Liver (tissue), 9 donors: Measurements from ENCODE around the gene FAM13B. TPM values are rescaled to one million over a fixed set of nuclear protein-coding genes. Genes with fewer than 3 reads are reported as not detected.
"Not testable (repeated sequence)": the region's sequence is repeated elsewhere in the genome, so short reads cannot be mapped to it uniquely, and the experiment has no call there.

Experiments used
- DNase-seq: peaks from one replicate; pipeline ENCODE4 v3.0.0-alpha.2; 2017; ENCODE audit warnings: low spot score
- H3K27ac ChIP-seq, 2 donors: one replicate each; pipeline ENCODE4 v1.7.0; 2013; ENCODE audit warnings: inconsistent platforms in 2 of 2, low read length in 2 of 2, control low read depth in 1 of 2, low read depth in 1 of 2, mild to moderate bottlenecking in 1 of 2
- H3K27me3 ChIP-seq, 4 donors: one replicate each; pipeline versions ENCODE4 v1.6.1 to v1.7.0; 2013; ENCODE audit warnings: low read length in 3 of 4, inconsistent platforms in 1 of 4, mild to moderate bottlenecking in 1 of 4, moderate library complexity in 1 of 4; ENCODE audit not compliant: control insufficient read depth in 4 of 4, insufficient read depth in 4 of 4
- H3K36me3 ChIP-seq, 4 donors: one replicate each; pipeline versions ENCODE4 v1.6.1 to v1.7.0; 2013; ENCODE audit warnings: low read length in 3 of 4, mild to moderate bottlenecking in 3 of 4, low read depth in 1 of 4, moderate library complexity in 1 of 4; ENCODE audit not compliant: control insufficient read depth in 4 of 4, insufficient read depth in 3 of 4
- H3K4me1 ChIP-seq, 4 donors: one replicate each; pipeline versions ENCODE4 v1.6.1 to v1.7.0; 2013; ENCODE audit warnings: low read length in 3 of 4, mild to moderate bottlenecking in 3 of 4, moderate library complexity in 1 of 4; ENCODE audit not compliant: control insufficient read depth in 4 of 4, insufficient read depth in 4 of 4
- H3K4me3 ChIP-seq, 3 donors: one replicate each; pipeline versions ENCODE4 v1.6.1 to v1.7.0; 2013; ENCODE audit warnings: low read length in 3 of 3, control low read depth in 1 of 3, low read depth in 1 of 3, mild to moderate bottlenecking in 1 of 3
- H3K9ac ChIP-seq, 2 donors: one replicate each; pipeline ENCODE4 v1.7.0; 2013; ENCODE audit warnings: low read length in 2 of 2, mild to moderate bottlenecking in 2 of 2, moderate library complexity in 2 of 2, control low read depth in 1 of 2, low read depth in 1 of 2
- H3K9me3 ChIP-seq, 4 donors: one replicate each; pipeline versions ENCODE4 v1.6.1 to v1.7.0; 2013; ENCODE audit warnings: low read length in 3 of 4; ENCODE audit not compliant: control insufficient read depth in 4 of 4
- GABPA ChIP-seq, 2 donors: IDR thresholded peaks in 1 of 2; conservative IDR thresholded peaks in 1 of 2; 2 replicates each; pipeline ENCODE4 v1.6.1; 2016; ENCODE audit warnings: antibody characterized with exemption in 2 of 2, mild to moderate bottlenecking in 1 of 2, moderate library complexity in 1 of 2
- HNF4A ChIP-seq, 2 donors: conservative IDR thresholded peaks; 2 replicates each; pipeline ENCODE4 v1.6.1; 2016; ENCODE audit warnings: antibody characterized with exemption in 2 of 2, mild to moderate bottlenecking in 2 of 2
- RAD21 ChIP-seq, 2 donors: IDR thresholded peaks; 2 replicates each; pipeline ENCODE4 v1.6.1; 2016; ENCODE audit warnings: antibody characterized with exemption in 2 of 2, mild to moderate bottlenecking in 2 of 2
- RXRA ChIP-seq, 2 donors: IDR thresholded peaks; 2 replicates each; pipeline ENCODE4 v1.6.1; 2017 to 2018; ENCODE audit warnings: antibody characterized with exemption in 2 of 2, mild to moderate bottlenecking in 1 of 2
- TAF1 ChIP-seq: conservative IDR thresholded peaks from 2 replicates; pipeline ENCODE4 v1.6.1; 2016; ENCODE audit warnings: antibody characterized with exemption, mild to moderate bottlenecking
- YY1 ChIP-seq: IDR thresholded peaks from 2 replicates; pipeline ENCODE4 v1.6.1; 2016; ENCODE audit warnings: antibody characterized with exemption, mild to moderate bottlenecking
- WGBS: extraction: QIAGEN DNeasy Blood & Tissue Kit; methylation state at CpG from one replicate; pipeline ENCODE4 v1.1.7; 2013; 5-methylcytosine and 5-hydroxymethylcytosine counted together
- polyA plus RNA-seq, 2 donors: library from polyadenylated mRNA; stranded (reverse) in 1 of 2; unstranded in 1 of 2; fragments of 200-250 nt in 1 of 2; fragments of >200 nt in 1 of 2; fragmentation: Nextera tagmentation in 1 of 2; extraction: Ambion mirVana in 1 of 2; gene quantifications; one replicate each; pipeline versions ENCODE4 v1.2.1 to v1.2.3, GENCODE V29; 2013 to 2015
- total RNA-seq, 2 donors: library from RNA; depleted of rRNA; stranded (reverse); fragments of >200 nt; gene quantifications; one replicate each; pipeline ENCODE4 v1.2.3, GENCODE V29; 2014
- TF ChIP-seq, protein P1 (sequence below): IDR thresholded peaks from 2 replicates; pipeline ENCODE4 v1.6.1; 2016; ENCODE audit warnings: antibody characterized with exemption
- TF ChIP-seq, protein P2 (sequence below): IDR thresholded peaks from 2 replicates; pipeline ENCODE4 v1.6.1; 2016; ENCODE audit warnings: antibody characterized with exemption, mild to moderate bottlenecking
- TF ChIP-seq, protein P3 (sequence below): IDR thresholded peaks from 2 replicates; pipeline ENCODE4 v1.6.1; 2016; ENCODE audit warnings: antibody characterized with exemption
- TF ChIP-seq, protein P4 (sequence below): IDR thresholded peaks from 2 replicates; pipeline ENCODE4 v1.6.1; 2016; ENCODE audit warnings: antibody characterized with exemption
- donor health status: healthy.
- donor health status: healthy.
- donor health status: healthy.
- donor health status: healthy.
- donor health status: healthy.

Gene FAM13B
- total and polyA plus RNA-seq, 4 donors: 4.3 to 19.0 (median 10.8) TPM

DNA sequence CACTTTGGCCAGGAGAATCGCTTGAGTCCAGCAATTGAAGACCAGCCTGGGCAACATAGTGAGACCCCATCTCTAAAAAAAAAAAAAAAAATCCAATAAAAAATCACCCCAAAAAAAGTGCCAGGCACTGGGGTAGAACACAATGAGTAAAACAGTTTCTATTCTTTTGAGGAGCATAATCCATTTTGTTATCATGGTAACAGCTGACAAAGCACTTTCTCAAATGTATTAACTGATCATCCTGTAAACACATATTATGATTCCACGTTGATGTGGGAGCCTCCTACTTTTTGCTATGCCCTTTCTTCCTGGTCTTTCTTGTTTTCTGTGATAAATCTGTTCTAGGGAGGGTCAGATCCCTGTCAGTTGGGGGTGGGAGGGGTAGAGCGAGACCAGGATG lies 20.7 kb upstream of the FAM13B start:
- Histone ChIP-seq H3K9ac (no peak overlapping the region), H3K27ac (no peak overlapping the region), H3K4me1 (no peaks in the 10 kb centered on the region), H3K4me3 (no peak overlapping the region), H3K9me3 (no peaks in the 10 kb centered on the region), H3K36me3 (no peaks in the 10 kb centered on the region), H3K27me3 (no peaks in the 10 kb centered on the region)
- TF ChIP-seq RXRA (IDR thresholded peaks at IDR 0.05): no peak
- DNase-seq: no peak
- 75% methylated on average over 3 of the region's 3 CpGs for WGBS

DNA sequence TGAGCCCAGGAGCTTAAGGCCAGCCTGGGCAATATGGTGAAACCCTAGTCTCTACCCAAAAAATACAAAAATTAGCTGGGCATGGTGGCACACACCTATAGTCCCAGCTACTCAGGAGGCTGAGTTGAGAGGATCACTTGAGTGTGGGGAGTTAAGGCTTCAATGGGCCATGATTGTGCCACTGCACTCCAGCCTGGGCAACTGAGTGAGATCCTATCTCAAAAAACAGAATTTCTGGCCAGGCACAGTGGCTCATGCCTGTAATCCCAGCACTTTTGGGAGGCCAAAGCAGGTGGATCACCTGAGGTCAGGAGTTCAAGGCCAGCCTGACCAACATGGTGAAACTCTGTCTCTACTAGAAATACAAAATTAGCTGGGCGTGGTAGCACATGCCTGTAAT lies 19.8 kb upstream of the FAM13B start:
- not testable (repeated sequence) for H3K9ac ChIP-seq, DNase-seq, H3K4me1 ChIP-seq, H3K36me3 ChIP-seq, H3K4me3 ChIP-seq, H3K27ac ChIP-seq, H3K27me3 ChIP-seq, H3K9me3 ChIP-seq
- 94% methylated on average over 1 of the region's 1 CpG for WGBS

DNA sequence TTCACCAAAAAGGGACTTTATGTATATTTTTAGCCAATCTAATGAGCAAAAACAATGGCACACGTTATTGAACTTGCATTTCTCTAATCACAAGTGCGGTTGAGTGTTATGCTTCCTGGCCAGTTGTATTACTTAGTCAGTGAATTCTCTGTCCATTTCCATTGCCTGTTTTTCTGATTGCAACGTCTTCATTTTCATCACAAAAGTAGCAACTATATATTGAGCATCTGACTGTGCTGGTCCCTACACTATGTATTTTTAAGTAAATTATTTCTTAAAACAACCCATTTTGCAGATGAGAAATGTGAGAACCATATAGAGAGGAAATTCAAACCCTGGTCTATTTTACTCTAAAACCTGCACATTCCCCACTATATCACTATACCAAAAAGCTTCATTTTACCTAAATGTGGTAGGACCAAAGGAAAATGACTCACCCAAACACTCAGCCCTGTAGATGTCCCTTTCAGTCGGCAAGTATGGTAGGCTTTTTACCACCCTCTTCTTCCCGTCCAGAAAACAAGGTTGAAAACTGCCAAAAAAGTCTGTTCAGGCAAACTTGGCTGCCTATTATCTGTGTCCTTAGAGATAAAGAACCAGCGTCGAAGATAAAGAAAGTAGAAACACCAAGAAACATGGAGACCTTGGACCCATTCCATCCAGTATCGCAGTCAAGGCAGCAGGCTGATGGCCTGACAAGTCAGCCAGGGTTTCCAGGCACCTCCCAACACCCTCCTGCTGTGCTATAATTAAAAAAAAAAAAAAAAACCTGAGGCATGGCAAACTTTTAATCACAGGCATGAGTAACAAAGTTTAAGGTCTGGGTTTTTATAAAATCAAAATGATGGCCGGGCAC lies 18.8 kb upstream of the FAM13B start:
- no peak for DNase-seq
- TF ChIP-seq, protein P1, sequence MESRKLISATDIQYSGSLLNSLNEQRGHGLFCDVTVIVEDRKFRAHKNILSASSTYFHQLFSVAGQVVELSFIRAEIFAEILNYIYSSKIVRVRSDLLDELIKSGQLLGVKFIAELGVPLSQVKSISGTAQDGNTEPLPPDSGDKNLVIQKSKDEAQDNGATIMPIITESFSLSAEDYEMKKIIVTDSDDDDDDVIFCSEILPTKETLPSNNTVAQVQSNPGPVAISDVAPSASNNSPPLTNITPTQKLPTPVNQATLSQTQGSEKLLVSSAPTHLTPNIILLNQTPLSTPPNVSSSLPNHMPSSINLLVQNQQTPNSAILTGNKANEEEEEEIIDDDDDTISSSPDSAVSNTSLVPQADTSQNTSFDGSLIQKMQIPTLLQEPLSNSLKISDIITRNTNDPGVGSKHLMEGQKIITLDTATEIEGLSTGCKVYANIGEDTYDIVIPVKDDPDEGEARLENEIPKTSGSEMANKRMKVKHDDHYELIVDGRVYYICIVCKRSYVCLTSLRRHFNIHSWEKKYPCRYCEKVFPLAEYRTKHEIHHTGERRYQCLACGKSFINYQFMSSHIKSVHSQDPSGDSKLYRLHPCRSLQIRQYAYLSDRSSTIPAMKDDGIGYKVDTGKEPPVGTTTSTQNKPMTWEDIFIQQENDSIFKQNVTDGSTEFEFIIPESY: no peak
- TF ChIP-seq RAD21 (IDR thresholded peaks at IDR 0.05): no peak
- no peak for TF ChIP-seq HNF4A (conservative IDR thresholded peaks at IDR 0.05)
- TF ChIP-seq, protein P2, sequence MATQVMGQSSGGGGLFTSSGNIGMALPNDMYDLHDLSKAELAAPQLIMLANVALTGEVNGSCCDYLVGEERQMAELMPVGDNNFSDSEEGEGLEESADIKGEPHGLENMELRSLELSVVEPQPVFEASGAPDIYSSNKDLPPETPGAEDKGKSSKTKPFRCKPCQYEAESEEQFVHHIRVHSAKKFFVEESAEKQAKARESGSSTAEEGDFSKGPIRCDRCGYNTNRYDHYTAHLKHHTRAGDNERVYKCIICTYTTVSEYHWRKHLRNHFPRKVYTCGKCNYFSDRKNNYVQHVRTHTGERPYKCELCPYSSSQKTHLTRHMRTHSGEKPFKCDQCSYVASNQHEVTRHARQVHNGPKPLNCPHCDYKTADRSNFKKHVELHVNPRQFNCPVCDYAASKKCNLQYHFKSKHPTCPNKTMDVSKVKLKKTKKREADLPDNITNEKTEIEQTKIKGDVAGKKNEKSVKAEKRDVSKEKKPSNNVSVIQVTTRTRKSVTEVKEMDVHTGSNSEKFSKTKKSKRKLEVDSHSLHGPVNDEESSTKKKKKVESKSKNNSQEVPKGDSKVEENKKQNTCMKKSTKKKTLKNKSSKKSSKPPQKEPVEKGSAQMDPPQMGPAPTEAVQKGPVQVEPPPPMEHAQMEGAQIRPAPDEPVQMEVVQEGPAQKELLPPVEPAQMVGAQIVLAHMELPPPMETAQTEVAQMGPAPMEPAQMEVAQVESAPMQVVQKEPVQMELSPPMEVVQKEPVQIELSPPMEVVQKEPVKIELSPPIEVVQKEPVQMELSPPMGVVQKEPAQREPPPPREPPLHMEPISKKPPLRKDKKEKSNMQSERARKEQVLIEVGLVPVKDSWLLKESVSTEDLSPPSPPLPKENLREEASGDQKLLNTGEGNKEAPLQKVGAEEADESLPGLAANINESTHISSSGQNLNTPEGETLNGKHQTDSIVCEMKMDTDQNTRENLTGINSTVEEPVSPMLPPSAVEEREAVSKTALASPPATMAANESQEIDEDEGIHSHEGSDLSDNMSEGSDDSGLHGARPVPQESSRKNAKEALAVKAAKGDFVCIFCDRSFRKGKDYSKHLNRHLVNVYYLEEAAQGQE: no peak
- no peak for TF ChIP-seq GABPA (IDR thresholded peaks at IDR 0.05 in 1 of 2, conservative IDR thresholded peaks at IDR 0.05 in 1 of 2)
- TF ChIP-seq YY1: no peak
- TF ChIP-seq, protein P3, sequence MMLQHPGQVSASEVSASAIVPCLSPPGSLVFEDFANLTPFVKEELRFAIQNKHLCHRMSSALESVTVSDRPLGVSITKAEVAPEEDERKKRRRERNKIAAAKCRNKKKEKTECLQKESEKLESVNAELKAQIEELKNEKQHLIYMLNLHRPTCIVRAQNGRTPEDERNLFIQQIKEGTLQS: no peak
- TF ChIP-seq, protein P4, sequence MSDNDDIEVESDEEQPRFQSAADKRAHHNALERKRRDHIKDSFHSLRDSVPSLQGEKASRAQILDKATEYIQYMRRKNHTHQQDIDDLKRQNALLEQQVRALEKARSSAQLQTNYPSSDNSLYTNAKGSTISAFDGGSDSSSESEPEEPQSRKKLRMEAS: no peak
- TF ChIP-seq TAF1: no peak
- Histone ChIP-seq H3K27me3 (no peaks in the 10 kb centered on the region), H3K9me3 (no peaks in the 10 kb centered on the region), H3K9ac (no peak overlapping the region), H3K4me1 (no peaks in the 10 kb centered on the region), H3K36me3 (no peaks in the 10 kb centered on the region), H3K4me3 (no peak overlapping the region), H3K27ac (no peak overlapping the region)
- WGBS: 68% methylated on average over 9 of the region's 9 CpGs

DNA sequence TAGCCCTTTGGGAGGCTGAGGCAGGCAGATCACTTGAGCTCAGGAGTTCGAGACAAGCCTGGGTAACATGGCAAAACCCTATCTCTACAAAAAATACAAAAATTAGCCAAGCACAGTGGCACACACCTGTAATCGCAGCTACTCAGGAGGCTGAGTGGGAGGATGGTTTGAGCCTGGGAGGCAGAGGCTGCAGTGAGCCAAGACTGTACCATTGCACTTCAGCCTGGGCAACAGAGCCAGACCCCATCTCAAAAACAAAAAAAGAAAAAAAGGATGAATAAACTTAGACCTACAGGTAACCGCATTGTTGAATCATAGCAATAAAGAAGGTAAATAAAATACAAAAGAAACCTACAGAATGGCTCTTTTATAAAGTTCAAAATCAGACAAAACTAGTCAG lies 12.4 kb upstream of the FAM13B start:
- not testable (repeated sequence) for H3K27me3 ChIP-seq
- 92% methylated on average over 3 of the region's 3 CpGs for WGBS

More for the DNA sequence above, 12.4 kb upstream of the FAM13B start:
- H3K4me1 ChIP-seq, H3K9ac ChIP-seq, H3K36me3 ChIP-seq, H3K4me3 ChIP-seq, H3K9me3 ChIP-seq, H3K27ac ChIP-seq, DNase-seq: not testable (repeated sequence)
